Thyroid gland (tissue), 4 donors: Measurements from ENCODE around the gene TYSND1. TPM values are rescaled to one million over a fixed set of nuclear protein-coding genes. Genes with fewer than 3 reads are reported as not detected.

Experiments used
- DNase-seq, 2 donors: peaks; one replicate each; pipeline ENCODE4 v3.0.0-alpha.2; 2019
- H3K27ac ChIP-seq, 3 donors: fragments of 200-600 bp; sonication (generic); 1 replicate in 2 of 3; 2 replicates in 1 of 3; pipeline ENCODE4 v1.5.1; 2016 to 2019; ENCODE audit warnings: mild to moderate bottlenecking in 1 of 3, moderate library complexity in 1 of 3
- H3K27me3 ChIP-seq: fragments of 200-600 bp; sonication (generic); one replicate; pipeline ENCODE4 v1.5.1; 2019
- H3K36me3 ChIP-seq, 2 donors: fragments of 200-600 bp; sonication (generic); one replicate each; pipeline ENCODE4 v1.5.1; 2016 to 2019
- H3K4me1 ChIP-seq, 2 donors: fragments of 200-600 bp; sonication (generic); one replicate each; pipeline ENCODE4 v1.5.1; 2017 to 2019
- H3K4me3 ChIP-seq, 3 donors: fragments of 200-600 bp; sonication (generic); replicated peaks in 1 of 3; 1 replicate in 2 of 3; 2 replicates in 1 of 3; pipeline ENCODE4 v1.5.1; 2016; ENCODE audit warnings: mild to moderate bottlenecking in 1 of 3
- H3K9me3 ChIP-seq: fragments of 200-600 bp; sonication (generic); one replicate; pipeline ENCODE4 v1.5.1; 2017
- POLR2A ChIP-seq, 2 donors: fragments of 450-650 bp; IDR thresholded peaks; one replicate each; pipeline ENCODE4 v1.6.1; 2017; ENCODE audit warnings: antibody characterized with exemption in 2 of 2, mild to moderate bottlenecking in 2 of 2, moderate library complexity in 1 of 2
- WGBS, 2 donors: methylation state at CpG; one replicate each; pipeline ENCODE4 v1.1.5; 2017; 5-methylcytosine and 5-hydroxymethylcytosine counted together
- intact Hi-C: fragments of 100-400 bp; cut with DNase I; formaldehyde crosslinking; loops from one replicate; pipeline ENCODE4 v1.15.1; 2023
- total RNA-seq, 4 donors: library from RNA; depleted of rRNA; stranded (reverse); fragments of >200 nt; gene quantifications; one replicate each; pipeline ENCODE4 v1.2.3, GENCODE V29; 2016
- TF ChIP-seq, protein P1 (sequence below), 6 experiments: fragments of 200-600 bp in 3 of 6; fragments of 450-650 bp in 3 of 6; sonication (generic) in 3 of 6; IDR thresholded peaks; one replicate each; pipeline ENCODE4 v1.5.1; 2016 to 2019; ENCODE audit warnings: antibody characterized with exemption in 6 of 6, mild to moderate bottlenecking in 2 of 6, inconsistent platforms in 1 of 6, moderate library complexity in 1 of 6

The TYSND1 gene
- total RNA-seq, 4 donors from 2014 or later = 17.1 to 31.2 (median 25.1) TPM

- H3K27me3 ChIP-seq = no peaks in the 10 kb centered on the region
- no peak overlapping the region for H3K4me3 ChIP-seq
- WGBS, 2 donors = 92 to 98% methylated on average over 5 of the region's 5 CpGs
- intact Hi-C loops = no loop called here
- H3K4me1 ChIP-seq = peaks cover 0 to 9% of the 10 kb centered on the region in 2 donors
- no peak for TF ChIP-seq POLR2A (IDR thresholded peaks at IDR 0.05)
- TF ChIP-seq, protein P1, sequence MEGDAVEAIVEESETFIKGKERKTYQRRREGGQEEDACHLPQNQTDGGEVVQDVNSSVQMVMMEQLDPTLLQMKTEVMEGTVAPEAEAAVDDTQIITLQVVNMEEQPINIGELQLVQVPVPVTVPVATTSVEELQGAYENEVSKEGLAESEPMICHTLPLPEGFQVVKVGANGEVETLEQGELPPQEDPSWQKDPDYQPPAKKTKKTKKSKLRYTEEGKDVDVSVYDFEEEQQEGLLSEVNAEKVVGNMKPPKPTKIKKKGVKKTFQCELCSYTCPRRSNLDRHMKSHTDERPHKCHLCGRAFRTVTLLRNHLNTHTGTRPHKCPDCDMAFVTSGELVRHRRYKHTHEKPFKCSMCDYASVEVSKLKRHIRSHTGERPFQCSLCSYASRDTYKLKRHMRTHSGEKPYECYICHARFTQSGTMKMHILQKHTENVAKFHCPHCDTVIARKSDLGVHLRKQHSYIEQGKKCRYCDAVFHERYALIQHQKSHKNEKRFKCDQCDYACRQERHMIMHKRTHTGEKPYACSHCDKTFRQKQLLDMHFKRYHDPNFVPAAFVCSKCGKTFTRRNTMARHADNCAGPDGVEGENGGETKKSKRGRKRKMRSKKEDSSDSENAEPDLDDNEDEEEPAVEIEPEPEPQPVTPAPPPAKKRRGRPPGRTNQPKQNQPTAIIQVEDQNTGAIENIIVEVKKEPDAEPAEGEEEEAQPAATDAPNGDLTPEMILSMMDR (IDR thresholded peaks at IDR 0.05) = no peak
- H3K36me3 ChIP-seq = peaks cover 20 to 24% of the 10 kb centered on the region in 2 donors
- H3K9me3 ChIP-seq = no peaks in the 10 kb centered on the region
- no peak for DNase-seq
- no peak overlapping the region for H3K27ac ChIP-seq
These were observed 23.8 kb downstream of the TYSND1 start for GRCh38 chr10:70122742-70123141.

- peaks cover 20 to 26% of the 10 kb centered on the region in 2 donors for H3K36me3 ChIP-seq
These were observed 25.1 kb downstream of the TYSND1 start for GRCh38 chr10:70121281-70121949.

GRCh38 chr10:70120417-70120816 lies 26.1 kb downstream of the TYSND1 start:
- TF ChIP-seq, protein P1 (IDR thresholded peaks at IDR 0.05) = no peak
- TF ChIP-seq POLR2A (IDR thresholded peaks at IDR 0.05) = no peak
- Histone ChIP-seq H3K4me1 (peaks cover 0 to 9% of the 10 kb centered on the region in 2 donors), H3K4me3 (no peak overlapping the region), H3K27ac (no peak overlapping the region), H3K9me3 (no peaks in the 10 kb centered on the region), H3K27me3 (no peaks in the 10 kb centered on the region), H3K36me3 (peaks cover 20 to 26% of the 10 kb centered on the region in 2 donors)
- WGBS, 2 donors = 78 to 82% methylated on average over 6 of the region's 6 CpGs
- intact Hi-C loops = no loop called here
- DNase-seq = no peak

More at GRCh38 chr10:70121281-70121949, 25.1 kb downstream of the TYSND1 start:
- no peak for DNase-seq
- no peaks in the 10 kb centered on the region for H3K27me3 ChIP-seq
- intact Hi-C loops = no loop called here
- no peak overlapping the region for H3K4me3 ChIP-seq
- H3K4me1 ChIP-seq = peaks cover 0 to 9% of the 10 kb centered on the region in 2 donors
- H3K9me3 ChIP-seq = no peaks in the 10 kb centered on the region
- WGBS, 2 donors = 85 to 96% methylated on average over 11 of the region's 11 CpGs
- no peak for TF ChIP-seq POLR2A (IDR thresholded peaks at IDR 0.05)
- TF ChIP-seq, protein P1 (IDR thresholded peaks at IDR 0.05) = no peak
- H3K27ac ChIP-seq = no peak overlapping the region

- Histone ChIP-seq H3K4me1 (peaks cover 0 to 9% of the 10 kb centered on the region in 2 donors), H3K36me3 (peaks cover 20 to 31% of the 10 kb centered on the region in 2 donors), H3K27ac (no peak overlapping the region), H3K9me3 (no peaks in the 10 kb centered on the region), H3K4me3 (no peak overlapping the region), H3K27me3 (no peaks in the 10 kb centered on the region)
- TF ChIP-seq, protein P1 (IDR thresholded peaks at IDR 0.05) = no peak
- TF ChIP-seq POLR2A (IDR thresholded peaks at IDR 0.05) = no peak
- intact Hi-C loops = no loop called here
- no peak for DNase-seq
- 85 to 91% methylated on average over 8 of the region's 8 CpGs for WGBS, 2 donors
These were observed 26.9 kb downstream of the TYSND1 start for GRCh38 chr10:70119623-70120022.

DNA sequence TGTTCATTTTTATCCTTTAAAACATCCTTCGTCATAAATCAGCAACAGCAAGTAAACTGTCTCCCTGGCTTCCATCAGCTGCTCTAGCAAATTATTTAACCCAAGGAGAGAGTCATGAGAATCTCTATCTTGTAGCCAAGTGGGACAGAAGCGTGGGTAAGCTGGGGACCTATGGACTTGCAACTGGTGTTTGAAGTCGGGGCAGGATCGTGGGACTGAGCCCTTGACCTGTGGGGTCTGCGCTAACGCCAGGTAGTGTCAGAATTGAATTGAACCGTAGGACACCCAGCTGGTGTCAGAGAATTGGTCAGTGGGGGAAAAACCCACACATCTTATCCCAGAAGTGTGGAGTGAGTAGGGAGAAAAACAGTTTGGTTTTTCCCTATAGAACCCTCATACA lies 27.3 kb downstream of the TYSND1 start:
- H3K9me3 ChIP-seq = no peaks in the 10 kb centered on the region
- H3K27ac ChIP-seq = no peak overlapping the region
- WGBS, 2 donors = 93 to 96% methylated on average over 7 of the region's 7 CpGs
- DNase-seq = no peak
- intact Hi-C loops = no loop called here
- H3K27me3 ChIP-seq = no peaks in the 10 kb centered on the region
- TF ChIP-seq, protein P1 (IDR thresholded peaks at IDR 0.05) = no peak
- no peak for TF ChIP-seq POLR2A (IDR thresholded peaks at IDR 0.05)
- peaks cover 20 to 34% of the 10 kb centered on the region in 2 donors for H3K36me3 ChIP-seq
- H3K4me3 ChIP-seq = no peak overlapping the region
- peaks cover 0 to 9% of the 10 kb centered on the region in 2 donors for H3K4me1 ChIP-seq
